GM10847 (cell line): ENCODE data around the gene SMIM15.

ENCODE experiments used
- POLR2A ChIP-seq: IDR thresholded peaks from 2 replicates; pipeline ENCODE4 v1.6.1; 2011; ENCODE audit not compliant: insufficient read length; ENCODE audit errors: extremely low read depth

The SMIM15 gene

DNA sequence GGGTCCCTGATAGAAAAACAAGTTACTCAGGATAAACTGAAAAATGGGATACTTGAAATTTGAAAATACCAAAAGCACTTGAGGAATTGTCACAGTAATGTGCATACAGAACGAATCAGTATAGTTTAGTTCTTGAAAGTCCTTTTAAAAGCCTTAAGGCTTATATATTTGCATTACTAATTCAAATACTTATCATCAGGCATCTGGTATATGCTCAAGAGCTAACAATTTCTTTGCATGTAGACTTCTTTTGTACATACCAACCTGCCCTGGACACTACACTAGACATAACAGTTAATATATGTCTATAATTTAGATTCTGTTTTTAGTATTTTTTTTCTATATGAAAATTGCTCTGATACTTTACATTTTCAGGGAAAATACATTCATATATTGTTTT lies 43.2 kb downstream of the SMIM15 start:
- no peak for TF ChIP-seq POLR2A

DNA sequence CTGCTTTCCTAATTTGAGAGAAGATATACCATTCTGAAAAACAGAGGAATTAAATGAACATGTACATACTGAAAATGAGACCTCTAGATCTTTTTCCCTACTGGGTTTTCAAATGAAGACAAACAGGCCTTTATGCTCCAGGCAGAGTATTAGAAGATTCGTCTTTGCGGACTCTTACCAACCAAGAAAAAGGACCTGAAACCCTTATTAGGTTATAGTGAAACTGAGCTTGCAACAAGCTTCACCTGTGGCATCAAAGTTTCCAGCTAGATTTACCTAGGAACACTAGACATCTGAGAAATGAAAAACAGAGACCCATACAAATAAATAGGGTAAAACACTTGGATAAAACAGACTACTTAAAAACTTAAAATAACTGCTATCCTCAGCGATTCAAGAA lies 46.3 kb downstream of the SMIM15 start:
- no peak for TF ChIP-seq POLR2A

DNA sequence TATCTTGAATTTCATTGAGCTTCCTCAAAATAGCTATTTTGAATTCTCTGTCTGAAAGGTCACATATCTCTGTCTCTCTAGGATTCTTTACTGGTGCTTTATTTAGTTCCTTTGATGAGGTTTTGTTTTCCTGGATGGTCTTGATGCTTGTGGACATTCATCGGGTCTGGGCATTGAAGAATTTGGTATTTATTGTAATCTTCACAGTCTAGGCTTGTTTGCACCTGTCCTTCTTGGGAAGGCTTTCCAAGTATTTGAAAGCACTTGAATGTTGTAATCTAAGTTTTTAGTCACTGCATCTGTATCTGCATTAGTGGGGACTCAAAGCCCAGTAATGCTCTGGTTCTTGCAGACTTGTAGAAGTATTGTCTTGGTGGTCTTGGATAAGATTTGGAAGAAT lies 47.8 kb downstream of the SMIM15 start:
- no peak for TF ChIP-seq POLR2A
